Esophagus muscularis mucosa (tissue), 4 donors: Measurements from ENCODE around the gene GTF2IRD1. TPM values are rescaled to one million over a fixed set of nuclear protein-coding genes. Genes with fewer than 3 reads are reported as not detected.
A peak's percentile ranks its signal among the peaks of the same experiment; 100 is the strongest.

Experiments used
- DNase-seq: peaks from one replicate; pipeline ENCODE4 v3.0.0-alpha.2; 2017; ENCODE audit errors: extremely low spot score
- H3K27ac ChIP-seq, 4 donors: fragments of 200-600 bp; sonication (generic); replicated peaks in 1 of 4; 1 replicate in 3 of 4; 2 replicates in 1 of 4; pipeline ENCODE4 v1.5.1; 2016 to 2019; ENCODE audit warnings: mild to moderate bottlenecking in 1 of 4
- H3K27me3 ChIP-seq, 4 donors: fragments of 200-600 bp; sonication (generic); one replicate each; pipeline versions ENCODE4 v1.5.1 to v1.6.0; 2016 to 2019
- H3K36me3 ChIP-seq, 4 donors: fragments of 200-600 bp; sonication (generic); one replicate each; pipeline ENCODE4 v1.5.1; 2016 to 2019
- H3K4me1 ChIP-seq, 4 donors: fragments of 200-600 bp; sonication (generic); one replicate each; pipeline ENCODE4 v1.5.1; 2016 to 2019
- H3K4me3 ChIP-seq, 4 donors: fragments of 200-600 bp; sonication (generic); 1 replicate in 2 of 4; 2 replicates in 2 of 4; pipeline ENCODE4 v1.5.1; 2016 to 2019; ENCODE audit warnings: mild to moderate bottlenecking in 4 of 4, moderate library complexity in 1 of 4
- H3K9me3 ChIP-seq, 4 donors: fragments of 200-600 bp; sonication (generic); 1 replicate in 3 of 4; 2 replicates in 1 of 4; pipeline ENCODE4 v1.5.1; 2016 to 2019
- CTCF ChIP-seq, 3 experiments: fragments of 200-600 bp in 2 of 3; fragments of 450-650 bp in 1 of 3; sonication (generic) in 2 of 3; IDR thresholded peaks; one replicate each; pipeline ENCODE4 v1.5.1; 2017 to 2019; ENCODE audit warnings: antibody characterized with exemption in 3 of 3, mild to moderate bottlenecking in 2 of 3, moderate library complexity in 1 of 3
- EP300 ChIP-seq: sonication (generic); formaldehyde crosslinking; IDR thresholded peaks from one replicate; pipeline ENCODE4 v1.6.1; 2017; ENCODE audit warnings: antibody characterized with exemption
- POLR2A ChIP-seq: fragments of 450-650 bp; IDR thresholded peaks from one replicate; pipeline ENCODE4 v1.6.1; 2017; ENCODE audit warnings: antibody characterized with exemption, moderate library complexity, mild to moderate bottlenecking, low read depth
- POLR2AphosphoS5 ChIP-seq, 2 donors: sonication (generic); formaldehyde crosslinking; IDR thresholded peaks; one replicate each; pipeline ENCODE4 v1.6.1; 2017; ENCODE audit warnings: antibody characterized with exemption in 2 of 2
- WGBS: methylation state at CpG from one replicate; pipeline ENCODE4 v1.1.5; 2018; 5-methylcytosine and 5-hydroxymethylcytosine counted together
- intact Hi-C: fragments of 100-400 bp; cut with DNase I; formaldehyde crosslinking; loops from one replicate; pipeline ENCODE4 v1.15.1; 2023
- total RNA-seq, 4 donors: library from RNA; depleted of rRNA; stranded (reverse); fragments of >200 nt; gene quantifications; one replicate each; pipeline versions ENCODE4 v1.1.0 to v1.2.1, GENCODE V29; 2016

GTF2IRD1 gene
- total RNA-seq, 4 donors from 2014 or later, result 20.8 to 24.0 (median 22.0) TPM

DNA sequence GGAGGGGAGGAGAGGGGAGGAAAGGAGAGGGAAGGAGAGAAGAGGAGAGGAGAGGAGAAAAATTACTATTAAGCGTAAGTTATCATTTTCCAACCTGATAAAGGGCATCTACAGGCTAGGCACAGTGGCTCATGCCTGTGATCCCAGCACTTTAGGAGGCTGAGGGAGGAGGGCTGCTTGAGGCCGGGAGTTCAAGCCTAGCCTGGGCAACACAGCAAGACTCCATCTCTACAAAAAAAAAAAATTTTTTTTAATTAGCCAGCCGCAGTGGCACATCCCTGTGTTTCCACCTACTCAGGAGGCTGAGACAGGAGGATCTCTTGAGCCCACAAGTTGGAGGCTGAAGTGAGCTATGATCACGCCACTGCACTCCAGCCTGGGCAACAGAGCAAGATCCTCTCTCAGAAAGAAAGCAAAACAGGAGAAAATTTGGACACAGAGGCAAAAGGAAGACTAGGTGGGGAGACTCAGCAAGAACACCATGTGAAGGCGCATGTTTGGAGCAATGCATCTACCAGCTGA, 168.6 kb downstream of the GTF2IRD1 start:
- Histone ChIP-seq H3K9me3 (no peaks in the 10 kb centered on the region), H3K4me1 (peaks cover 3 to 16% (median 12%) of the 10 kb centered on the region in 4 donors), H3K27ac (no peak overlapping the region), H3K27me3 (no peaks in the 10 kb centered on the region), H3K36me3 (no peaks in the 10 kb centered on the region), H3K4me3 (no peak overlapping the region)
- WGBS, result 91% methylated on average over 5 of the region's 5 CpGs
- intact Hi-C loops, result no loop called here
- no peak for DNase-seq
- TF ChIP-seq POLR2A (no peak), CTCF (IDR thresholded peaks at IDR 0.05) (no peak), POLR2AphosphoS5 (IDR thresholded peaks at IDR 0.05) (no peak), EP300 (no peak)

GRCh38 chr7:74623135-74623534, 169.4 kb downstream of the GTF2IRD1 start:
- 82% methylated on average over 9 of the region's 9 CpGs for WGBS
- H3K4me1 ChIP-seq, result peaks cover 11 to 23% (median 19%) of the 10 kb centered on the region in 4 donors
- H3K4me3 ChIP-seq, result no peak overlapping the region
- intact Hi-C loops, result no loop called here
- H3K9me3 ChIP-seq, result no peaks in the 10 kb centered on the region
- TF ChIP-seq CTCF (IDR thresholded peaks at IDR 0.05) (no peak), POLR2AphosphoS5 (IDR thresholded peaks at IDR 0.05) (no peak), EP300 (no peak), POLR2A (no peak)
- no peak overlapping the region for H3K27ac ChIP-seq
- no peaks in the 10 kb centered on the region for H3K27me3 ChIP-seq
- no peaks in the 10 kb centered on the region for H3K36me3 ChIP-seq
- DNase-seq, result no peak

- DNase-seq, result no peak
- no peak overlapping the region for H3K4me3 ChIP-seq
- H3K27me3 ChIP-seq, result no peaks in the 10 kb centered on the region
- peaks cover 14 to 30% (median 26%) of the 10 kb centered on the region in 4 donors for H3K4me1 ChIP-seq
- peak overlapping the region in 1 of 4 donors; percentile 18 for H3K27ac ChIP-seq
- H3K36me3 ChIP-seq, result no peaks in the 10 kb centered on the region
- H3K9me3 ChIP-seq, result no peaks in the 10 kb centered on the region
- TF ChIP-seq EP300 (no peak), POLR2AphosphoS5 (IDR thresholded peaks at IDR 0.05) (no peak), CTCF (IDR thresholded peaks at IDR 0.05) (peak in 1 of 3 experiments; percentile 23), POLR2A (no peak)
- WGBS, result 15% methylated on average over 3 of the region's 3 CpGs
- intact Hi-C loops, result no loop called here
These were observed 171.7 kb downstream of the GTF2IRD1 start for GRCh38 chr7:74625446-74625845.

DNA sequence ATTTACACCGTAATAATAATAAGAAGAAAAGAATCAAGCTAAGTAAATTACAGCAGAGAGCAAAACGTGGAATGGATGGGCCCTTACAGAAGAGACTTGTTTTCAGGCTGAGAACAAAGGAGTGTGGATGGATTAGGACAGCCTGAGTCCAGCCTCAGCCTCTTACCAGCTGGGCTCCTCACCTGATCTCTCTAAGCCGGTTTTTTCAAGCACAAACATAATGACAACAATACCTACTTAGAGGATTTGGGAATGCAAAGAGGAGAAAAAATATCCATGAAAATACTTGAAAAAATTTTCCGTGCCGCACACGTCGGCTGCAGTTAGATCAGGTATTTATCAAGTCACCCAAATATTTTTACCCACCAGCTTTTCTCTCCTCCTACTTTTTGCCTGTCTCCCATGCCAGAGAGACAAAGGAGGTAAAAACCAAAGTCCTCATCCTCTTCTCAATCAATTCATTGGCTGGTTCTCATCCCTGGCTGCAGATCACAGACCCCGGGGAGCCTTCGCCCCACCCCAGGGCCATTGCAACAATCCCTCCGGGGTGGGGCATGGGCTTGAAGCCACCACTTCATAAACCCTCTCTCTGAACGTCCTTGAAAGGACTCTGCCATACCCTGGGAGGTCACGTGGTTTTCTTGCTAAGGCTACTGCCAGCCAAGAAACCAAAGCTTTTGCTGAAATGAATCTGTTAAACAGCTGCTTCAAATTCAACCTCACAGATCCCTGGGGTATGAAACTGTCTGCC, 174.1 kb downstream of the GTF2IRD1 start:
- peaks cover 14 to 30% (median 26%) of the 10 kb centered on the region in 4 donors for H3K4me1 ChIP-seq
- peak in 1 of 2 donors; percentile 20 for TF ChIP-seq POLR2AphosphoS5 (IDR thresholded peaks at IDR 0.05)
- no peak for TF ChIP-seq POLR2A
- no peak for DNase-seq
- no peaks in the 10 kb centered on the region for H3K27me3 ChIP-seq
- WGBS, result 40% methylated on average over 11 of the region's 12 CpGs
- H3K4me3 ChIP-seq, result peak overlapping the region in 3 of 4 donors; percentile 20 to 22 (median 22)
- H3K9me3 ChIP-seq, result no peaks in the 10 kb centered on the region
- intact Hi-C loops, result no loop called here
- no peaks in the 10 kb centered on the region for H3K36me3 ChIP-seq
- peak overlapping the region; percentile 64 to 76 (median 70) for H3K27ac ChIP-seq

DNA sequence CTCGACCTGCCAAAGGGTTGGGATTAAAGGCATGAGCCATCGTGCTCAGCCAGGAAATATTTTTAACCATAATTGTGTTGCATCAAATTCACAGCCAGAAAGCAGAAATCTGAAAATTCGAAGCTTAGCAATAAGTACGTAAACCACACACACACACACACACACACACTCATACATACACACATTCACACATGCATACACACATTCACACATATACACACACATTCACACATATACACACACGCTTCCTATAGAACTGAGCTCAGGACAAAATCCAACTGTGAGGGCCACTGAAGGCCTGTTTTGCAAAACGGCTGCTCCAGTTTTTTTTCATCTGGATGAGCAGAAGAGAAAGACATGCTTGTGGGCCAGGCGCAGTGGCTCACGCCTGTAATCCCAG, 178.8 kb downstream of the GTF2IRD1 start:
- TF ChIP-seq POLR2AphosphoS5 (IDR thresholded peaks at IDR 0.05) (no peak), POLR2A (no peak), EP300 (no peak)
- H3K4me1 ChIP-seq, result peaks cover 9 to 32% (median 28%) of the 10 kb centered on the region in 4 donors
- intact Hi-C loops, result no loop called here
- H3K27ac ChIP-seq, result no peak overlapping the region
- 79% methylated on average over 8 of the region's 8 CpGs for WGBS
- H3K27me3 ChIP-seq, result no peaks in the 10 kb centered on the region
- no peak for DNase-seq
- no peaks in the 10 kb centered on the region for H3K36me3 ChIP-seq
- H3K9me3 ChIP-seq, result no peaks in the 10 kb centered on the region
- no peak overlapping the region for H3K4me3 ChIP-seq
